HFF-Myc (cell line): ENCODE measurements around the gene XRCC1.

ENCODE experiments used
- DNase-seq: peaks from one replicate; pipeline ENCODE4 v3.0.0-alpha.2; 2011; ENCODE audit warnings: low read depth; ENCODE audit errors: extremely low read depth
- H3K4me3 ChIP-seq: replicated peaks from 2 replicates; pipeline ENCODE4 v1.5.1; 2011; ENCODE audit warnings: low read depth, mild to moderate bottlenecking, control low read depth, low read length
- TF ChIP-seq, protein P1 (sequence below): IDR thresholded peaks from 2 replicates; pipeline ENCODE4 v1.5.1; 2012; ENCODE audit warnings: mild to moderate bottlenecking, low read depth, low read length, control low read depth; ENCODE audit errors: missing control alignments

Gene XRCC1

DNA sequence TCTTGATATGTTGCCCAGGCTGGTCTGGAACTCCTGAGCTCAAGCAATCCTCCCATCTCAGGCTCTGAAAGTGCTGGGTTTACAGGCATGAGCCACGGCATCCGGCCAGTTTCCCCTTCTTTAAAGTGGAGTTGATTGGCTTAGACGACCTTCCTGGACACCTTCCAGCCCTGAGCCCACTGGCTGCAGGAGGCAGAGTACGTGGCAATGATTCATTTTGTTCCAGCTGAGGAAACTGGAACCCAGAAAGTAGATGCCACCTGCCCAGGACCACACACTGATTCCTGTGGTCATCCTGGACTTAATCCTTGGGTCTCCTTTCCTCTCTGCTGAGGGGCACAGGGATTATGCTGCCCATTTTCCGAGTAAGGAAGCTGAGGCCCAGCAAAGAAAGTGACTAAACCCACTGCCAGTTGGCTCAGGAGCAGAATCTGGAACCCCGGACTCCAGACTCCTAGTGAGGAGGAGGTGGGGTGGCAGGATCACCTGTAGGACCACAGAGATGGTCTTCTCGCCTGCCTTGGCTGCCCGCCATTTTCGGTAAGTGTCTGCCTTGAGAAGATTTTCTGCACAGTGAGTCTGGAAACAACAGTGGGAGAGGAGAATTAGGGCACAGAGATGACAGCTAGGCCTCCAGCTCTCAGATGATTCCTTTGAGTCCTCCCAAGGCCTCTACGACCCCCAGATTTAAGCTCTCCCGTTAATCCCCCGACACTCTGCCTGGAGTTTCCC lies 737 bp downstream of the XRCC1 start:
- H3K4me3 ChIP-seq, result peak overlapping the region; percentile 93
- TF ChIP-seq, protein P1, sequence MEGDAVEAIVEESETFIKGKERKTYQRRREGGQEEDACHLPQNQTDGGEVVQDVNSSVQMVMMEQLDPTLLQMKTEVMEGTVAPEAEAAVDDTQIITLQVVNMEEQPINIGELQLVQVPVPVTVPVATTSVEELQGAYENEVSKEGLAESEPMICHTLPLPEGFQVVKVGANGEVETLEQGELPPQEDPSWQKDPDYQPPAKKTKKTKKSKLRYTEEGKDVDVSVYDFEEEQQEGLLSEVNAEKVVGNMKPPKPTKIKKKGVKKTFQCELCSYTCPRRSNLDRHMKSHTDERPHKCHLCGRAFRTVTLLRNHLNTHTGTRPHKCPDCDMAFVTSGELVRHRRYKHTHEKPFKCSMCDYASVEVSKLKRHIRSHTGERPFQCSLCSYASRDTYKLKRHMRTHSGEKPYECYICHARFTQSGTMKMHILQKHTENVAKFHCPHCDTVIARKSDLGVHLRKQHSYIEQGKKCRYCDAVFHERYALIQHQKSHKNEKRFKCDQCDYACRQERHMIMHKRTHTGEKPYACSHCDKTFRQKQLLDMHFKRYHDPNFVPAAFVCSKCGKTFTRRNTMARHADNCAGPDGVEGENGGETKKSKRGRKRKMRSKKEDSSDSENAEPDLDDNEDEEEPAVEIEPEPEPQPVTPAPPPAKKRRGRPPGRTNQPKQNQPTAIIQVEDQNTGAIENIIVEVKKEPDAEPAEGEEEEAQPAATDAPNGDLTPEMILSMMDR, result no peak
- DNase-seq, result no peak

DNA sequence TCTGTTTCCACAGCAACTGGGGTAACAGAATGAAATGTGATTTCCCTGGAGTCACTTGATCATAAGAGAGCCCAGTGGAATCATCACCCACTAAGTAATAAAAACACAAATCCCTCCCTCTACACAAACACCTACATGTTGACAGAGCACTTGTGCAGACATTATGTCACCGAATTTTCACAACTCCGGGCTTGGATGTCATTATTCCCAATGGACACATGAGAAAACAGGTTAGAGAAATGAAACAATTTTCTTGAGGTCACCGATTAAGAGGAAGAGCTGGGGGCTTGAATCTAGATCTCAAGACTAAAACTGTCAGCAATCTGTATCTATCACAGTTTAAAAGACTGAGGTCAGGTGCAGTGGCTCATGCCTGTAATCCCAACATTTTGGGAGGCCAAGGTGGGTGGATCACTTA lies 3.1 kb downstream of the XRCC1 start:
- H3K4me3 ChIP-seq, result no peak overlapping the region
- no peak for DNase-seq
- TF ChIP-seq, protein P1, result no peak

DNA sequence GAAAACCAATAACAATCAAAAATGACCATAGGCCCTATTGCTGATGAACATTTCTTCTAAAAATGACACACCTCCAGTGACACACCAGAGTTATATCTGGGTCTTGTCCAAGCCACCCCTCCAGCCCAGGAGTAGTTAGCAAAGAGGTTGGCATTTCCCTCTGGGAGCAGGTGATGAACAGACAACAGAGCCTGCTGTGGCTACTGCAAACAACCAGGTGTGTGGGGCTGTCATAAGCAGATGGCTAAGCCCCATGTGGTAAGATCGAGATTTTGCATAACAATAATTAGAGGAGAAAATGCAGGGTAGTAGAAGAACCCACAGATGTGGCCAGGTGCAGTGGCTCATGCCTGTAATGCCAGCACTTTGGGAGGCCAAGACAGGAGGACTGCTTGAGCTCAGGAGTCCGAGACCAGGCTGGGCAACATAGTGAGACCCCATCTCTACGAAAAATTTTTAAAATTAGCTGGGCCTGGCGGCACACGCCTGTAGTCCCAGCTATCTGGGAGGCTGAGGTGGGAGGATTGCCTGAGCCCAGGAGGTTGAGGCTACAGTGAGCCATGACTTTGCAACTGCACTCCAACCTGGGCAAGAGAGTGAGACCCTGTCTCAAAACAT lies 5.0 kb downstream of the XRCC1 start:
- DNase-seq, result no peak
- TF ChIP-seq, protein P1, result no peak
- no peak overlapping the region for H3K4me3 ChIP-seq

DNA sequence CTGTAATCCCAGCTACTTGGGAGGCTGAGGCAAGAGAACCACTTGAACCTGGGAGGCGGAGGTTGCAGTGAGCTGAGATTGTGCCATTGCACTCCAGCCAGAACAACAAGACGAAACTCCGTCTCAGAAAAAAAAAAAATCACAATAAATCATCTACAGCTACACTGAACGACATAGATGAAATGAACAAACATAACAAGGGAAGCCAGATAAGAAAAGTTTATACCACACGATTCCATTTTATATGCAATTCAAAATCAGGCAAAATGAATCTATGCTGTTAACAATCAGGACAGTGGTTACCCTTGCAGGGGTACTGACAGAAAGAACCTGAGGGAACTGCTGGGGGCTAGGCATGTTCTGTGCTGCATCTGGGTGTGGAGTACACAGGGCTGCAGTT lies 5.7 kb downstream of the XRCC1 start:
- TF ChIP-seq, protein P1, result no peak
- no peak overlapping the region for H3K4me3 ChIP-seq
- no peak for DNase-seq

DNA sequence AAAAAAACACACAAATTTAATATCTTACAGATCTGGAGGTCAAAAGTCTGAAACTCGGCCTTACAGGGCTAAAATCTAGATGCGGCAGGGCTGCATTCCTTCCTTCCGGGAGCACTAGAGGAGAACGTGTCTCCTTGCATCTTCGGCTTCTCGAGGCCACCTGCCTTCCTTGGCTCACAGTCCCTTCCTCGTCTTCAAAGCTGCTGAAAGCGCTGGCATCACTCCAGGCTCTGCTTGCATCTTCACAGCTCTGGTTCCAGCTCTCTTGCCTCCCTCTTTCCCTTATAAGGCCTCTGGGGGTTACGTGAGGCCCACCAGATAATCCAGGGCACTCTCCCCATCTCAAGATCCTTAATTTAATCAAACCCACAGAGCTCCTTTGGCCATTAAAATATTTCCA lies 10.5 kb downstream of the XRCC1 start:
- no peak overlapping the region for H3K4me3 ChIP-seq
- no peak for DNase-seq
- TF ChIP-seq, protein P1, result no peak

DNA sequence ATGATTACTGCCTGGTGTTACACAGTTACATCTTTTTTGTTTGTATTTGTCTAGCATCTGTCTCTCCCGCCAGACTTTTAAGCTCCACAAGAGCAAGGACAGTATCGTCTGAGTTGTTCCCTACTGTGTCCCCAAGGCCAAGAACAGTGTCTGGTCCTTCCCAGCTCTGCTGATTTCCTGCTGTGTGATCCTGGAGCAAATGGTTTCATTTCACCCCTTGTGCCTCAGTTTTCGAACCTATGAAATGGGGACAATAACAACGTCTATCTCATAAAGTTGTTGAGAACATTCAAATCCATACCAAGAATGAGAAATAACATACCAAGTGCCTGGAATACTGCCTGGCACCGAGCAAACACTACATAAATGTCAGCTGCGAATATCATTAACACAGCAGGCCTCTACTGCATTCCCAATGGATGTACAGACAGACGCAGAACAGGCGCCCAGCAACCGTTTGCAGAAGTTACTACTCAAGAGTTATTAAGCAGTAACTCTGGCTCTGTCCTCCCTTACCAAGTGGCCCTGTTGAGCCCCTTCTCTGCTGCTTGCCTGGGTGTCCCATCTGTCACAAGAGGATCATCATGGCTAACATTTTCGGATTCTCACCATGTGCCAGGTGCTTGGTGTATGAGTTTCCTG lies 11.4 kb downstream of the XRCC1 start:
- TF ChIP-seq, protein P1, result no peak
- no peak overlapping the region for H3K4me3 ChIP-seq

More for the DNA sequence above, 11.4 kb downstream of the XRCC1 start:
- DNase-seq, result no peak
